Measurements from ENCODE around the gene EYS.

GRCh38 chr6:64411226-64411625 lies 1295.8 kb downstream of the EYS start:
- TF ChIP-seq CTCF (IDR thresholded peaks at IDR 0.05; ENCODE audit: low read length) (no peak), EZH2phosphoT487 (IDR thresholded peaks at IDR 0.05; ENCODE audit: low read length) (no peak), EZH2 (optimal IDR thresholded peaks at IDR 0.05; ENCODE audit: low read depth, low read length) (no peak)

Data from MM.1S (cell line).